ENCODE results near the gene ERBB3.

- no peak for TF ChIP-seq POLR2A (IDR thresholded peaks at IDR 0.05; ENCODE audit: low read length)
- TF ChIP-seq GATA1 (IDR thresholded peaks at IDR 0.05; ENCODE audit: low read depth, low read length), result no peak
Observed at GRCh38 chr12:56110571-56110970, 30.6 kb downstream of the ERBB3 start.

Measured in erythroblast (primary cell).